ENCODE data around the gene BLOC1S4. TPM values are rescaled to one million over a fixed set of nuclear protein-coding genes. Genes with fewer than 3 reads are reported as not detected.

BLOC1S4 gene
- total RNA-seq, 1 experiment from 2014 or later = 15.7 TPM

GRCh38 chr4:6703786-6704185 lies 12.2 kb upstream of the BLOC1S4 start:
- ChIA-PET RAD21 (ENCODE audit: low non-redundant PET in 1 of 2, low total read pairs in 2 of 2, uncharacterized antibody in 2 of 2, unreplicated experiment in 2 of 2) (no interaction called here), POLR2A (no interaction called here), CTCF (no interaction called here)
- Histone ChIP-seq H3K9me3 (ENCODE audit: control insufficient read depth in 1 of 2, insufficient read depth in 1 of 2, low read depth in 1 of 2, low read length in 2 of 2) (no peaks in the 10 kb centered on the region), H3K79me2 (ENCODE audit: insufficient read depth, low read length) (peaks cover 40% of the 10 kb centered on the region), H3K4me3 (replicated peaks in 1 of 2; ENCODE audit: low read depth in 1 of 2, low read length in 2 of 2) (no peak overlapping the region), H2AFZ (ENCODE audit: low read depth, low read length, poor library complexity, severe bottlenecking) (no peak overlapping the region), H3K4me2 (ENCODE audit: low read length) (no peak overlapping the region), H3K9me2 (ENCODE audit: insufficient read depth) (no peaks in the 10 kb centered on the region), H3K9ac (ENCODE audit: low read length) (no peak overlapping the region), H3K27me3 (ENCODE audit: insufficient read depth, low read length) (no peaks in the 10 kb centered on the region), H3K27ac (ENCODE audit: low read depth, low read length) (no peak overlapping the region), H3K36me3 (ENCODE audit: control insufficient read depth in 1 of 2, insufficient read depth in 2 of 2, low read length in 2 of 2) (peaks cover 3 to 14% of the 10 kb centered on the region in 2 experiments; a peak in 3 of 4 replicates), H4K20me1 (ENCODE audit: insufficient read depth) (no peaks in the 10 kb centered on the region), H3K4me1 (ENCODE audit: control insufficient read depth in 1 of 2, insufficient read depth in 2 of 2, low read length in 2 of 2) (peaks cover 8 to 17% of the 10 kb centered on the region in 2 experiments)
- intact Hi-C loops (cut with micrococcal nuclease) = no loop called here
- TF ChIP-seq CEBPB (IDR thresholded peaks at IDR 0.05; ENCODE audit: low read depth) = no peak
- no peak for TF ChIP-seq YY1 (IDR thresholded peaks at IDR 0.05; ENCODE audit: extremely low read depth, insufficient replicate concordance, low read depth, low read length)
- no peak for TF ChIP-seq ZFX (IDR thresholded peaks at IDR 0.05)
- no peak for TF ChIP-seq ZNF274 (IDR thresholded peaks at IDR 0.05; ENCODE audit: low read depth, low read length)
- no peak for TF ChIP-seq JUND (IDR thresholded peaks at IDR 0.05)
- TF ChIP-seq ELF1 (IDR thresholded peaks at IDR 0.05; ENCODE audit: borderline replicate concordance, low read depth) = no peak
- no peak for TF ChIP-seq EZH2 (IDR thresholded peaks at IDR 0.05)
- TF ChIP-seq EGR1 (IDR thresholded peaks at IDR 0.05; ENCODE audit: low read depth) = no peak
- TF ChIP-seq POLR2AphosphoS5 (IDR thresholded peaks at IDR 0.05; ENCODE audit: low read depth, low read length) = no peak
- TF ChIP-seq SRF (IDR thresholded peaks at IDR 0.05; ENCODE audit: low read depth) = no peak
- no peak for TF ChIP-seq MAX (IDR thresholded peaks at IDR 0.05)
- TF ChIP-seq SP1 (IDR thresholded peaks at IDR 0.05; ENCODE audit: low read depth) = no peak
- no peak for TF ChIP-seq EZH2phosphoT487 (IDR thresholded peaks at IDR 0.05; ENCODE audit: borderline replicate concordance)
- TF ChIP-seq SIN3A (IDR thresholded peaks at IDR 0.05; ENCODE audit: low read depth) = no peak
- TF ChIP-seq CBX3 (IDR thresholded peaks at IDR 0.05; ENCODE audit: low read depth) = no peak
- no peak for TF ChIP-seq REST (IDR thresholded peaks at IDR 0.05; ENCODE audit: low read depth)
- no peak for TF ChIP-seq ATF3 (IDR thresholded peaks at IDR 0.05)
- no peak for TF ChIP-seq RAD21 (IDR thresholded peaks at IDR 0.05; ENCODE audit: low read depth)
- TF ChIP-seq TCF7L2 (IDR thresholded peaks at IDR 0.05; ENCODE audit: borderline replicate concordance, extremely low read depth, insufficient read depth, insufficient read length) = no peak
- TF ChIP-seq ZBTB33 (IDR thresholded peaks at IDR 0.05; ENCODE audit: extremely low read depth, insufficient replicate concordance, low read length) = no peak
- ATAC-seq = no peak
- no peak for DNase-seq (ENCODE audit: low read depth, low spot score)
- BruUV-seq (replicated peaks) = no TSS peak
